HS-27A (cell line): ENCODE measurements around the gene NTM.

ENCODE experiments used
- DNase-seq: peaks from one replicate; pipeline ENCODE4 v3.0.0-alpha.2; 2012; ENCODE audit warnings: low read depth, missing footprints

The NTM gene

DNA sequence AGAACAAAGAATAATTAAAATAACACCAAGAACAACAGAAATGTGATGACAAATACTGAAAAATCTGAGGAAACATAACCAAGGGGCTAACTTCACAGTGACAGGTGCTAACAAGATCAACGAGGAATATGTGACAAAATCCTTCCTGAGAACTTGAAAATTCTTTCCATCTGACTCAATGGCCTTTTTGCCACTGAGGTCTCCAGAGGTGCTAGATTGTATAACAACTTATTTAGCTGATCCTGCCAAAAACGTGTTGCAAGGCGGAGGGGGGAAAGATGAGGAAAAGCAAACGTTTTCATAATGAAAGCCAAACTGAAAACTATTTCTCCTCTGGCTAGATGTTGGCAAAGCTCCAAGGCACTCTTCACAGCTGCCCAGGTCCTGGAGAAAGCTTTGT, 364.5 kb downstream of the NTM start:
- DNase-seq = no peak

DNA sequence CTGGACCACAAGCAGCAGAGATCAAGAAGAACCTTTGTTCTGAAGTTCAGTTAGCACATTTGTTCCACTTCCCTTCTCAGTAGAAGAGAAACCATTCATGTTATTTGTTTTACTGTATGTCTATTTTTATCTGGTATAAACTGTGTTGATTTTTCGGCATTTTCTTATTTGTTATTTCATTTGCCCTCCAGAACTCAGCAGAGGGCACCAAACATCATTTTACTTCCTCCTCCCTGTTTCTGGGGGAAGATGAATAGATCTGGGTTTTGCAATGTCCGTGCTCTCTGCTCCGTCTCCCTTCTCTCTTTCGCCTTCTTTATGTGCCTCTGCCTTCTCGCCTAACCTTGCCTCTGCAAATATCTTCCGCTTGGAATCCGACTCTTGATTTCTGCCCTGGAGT, 366.9 kb downstream of the NTM start:
- DNase-seq = no peak

DNA sequence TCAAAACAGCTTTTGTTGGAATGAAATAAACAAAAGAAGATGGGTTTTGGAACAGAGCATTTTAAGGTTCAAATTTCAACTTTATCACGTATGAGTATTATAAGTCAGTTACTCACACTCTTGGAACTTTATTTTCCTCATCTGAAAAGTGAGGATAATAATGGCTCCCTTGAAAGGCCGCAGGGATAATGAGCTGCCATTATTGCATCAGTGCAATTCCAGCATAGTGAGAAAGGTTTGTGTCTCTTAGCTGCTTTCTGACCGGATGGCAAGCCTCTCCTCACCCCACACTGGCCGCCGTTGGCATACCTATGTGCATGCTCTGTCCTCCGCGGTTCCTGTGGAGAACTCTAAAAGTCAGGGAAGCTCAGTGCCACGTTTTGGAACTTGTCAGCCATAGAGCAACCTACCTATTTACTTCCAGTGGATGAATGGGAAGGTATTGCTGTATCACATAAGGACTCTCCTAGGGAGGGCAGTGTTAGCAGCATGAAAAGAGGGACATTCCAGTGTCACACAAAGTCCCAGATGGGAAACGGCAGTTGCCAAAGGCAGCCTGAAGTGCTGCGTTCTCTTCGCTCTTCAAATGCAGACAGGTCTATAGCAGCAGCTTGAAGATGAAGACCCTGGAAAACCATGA, 368.9 kb downstream of the NTM start:
- no peak for DNase-seq

DNA sequence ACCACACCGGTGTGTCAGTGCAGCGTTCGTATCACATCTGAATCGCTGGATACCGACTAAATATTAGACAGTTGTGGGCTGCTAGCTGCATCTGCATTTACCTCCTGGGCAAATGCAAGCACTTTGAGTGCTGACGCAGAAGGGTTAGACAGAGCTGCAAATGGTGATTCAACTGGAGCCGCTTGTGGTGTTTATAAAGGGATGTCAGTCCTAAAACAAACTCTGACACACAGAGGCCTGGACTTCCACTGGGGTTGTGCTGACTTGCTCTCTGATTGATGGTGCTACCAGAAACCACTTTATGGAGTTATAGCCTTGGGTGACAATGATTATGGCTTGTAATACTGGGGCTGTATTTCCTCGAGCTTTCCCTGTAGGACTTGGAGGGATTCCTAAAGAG, 374.4 kb downstream of the NTM start:
- DNase-seq = no peak

DNA sequence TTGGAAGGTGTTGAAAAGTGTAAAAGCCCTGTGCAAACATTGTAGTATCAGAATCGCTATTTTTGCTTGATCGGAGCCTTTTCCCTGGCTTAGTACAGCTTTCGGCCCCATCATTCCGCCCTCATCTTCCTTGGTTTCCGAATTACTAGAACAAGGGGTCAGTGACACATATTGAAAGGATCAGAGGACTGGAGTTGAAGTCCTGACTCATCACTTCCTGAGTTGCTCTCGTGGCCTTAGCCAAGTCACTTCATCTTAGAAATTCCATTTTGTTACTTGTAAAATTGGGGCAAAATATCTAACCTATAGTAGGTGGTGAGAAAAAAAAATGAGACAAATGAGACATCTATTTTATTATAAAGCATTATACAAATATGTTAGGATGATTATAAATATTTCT, 375.0 kb downstream of the NTM start:
- no peak for DNase-seq

DNA sequence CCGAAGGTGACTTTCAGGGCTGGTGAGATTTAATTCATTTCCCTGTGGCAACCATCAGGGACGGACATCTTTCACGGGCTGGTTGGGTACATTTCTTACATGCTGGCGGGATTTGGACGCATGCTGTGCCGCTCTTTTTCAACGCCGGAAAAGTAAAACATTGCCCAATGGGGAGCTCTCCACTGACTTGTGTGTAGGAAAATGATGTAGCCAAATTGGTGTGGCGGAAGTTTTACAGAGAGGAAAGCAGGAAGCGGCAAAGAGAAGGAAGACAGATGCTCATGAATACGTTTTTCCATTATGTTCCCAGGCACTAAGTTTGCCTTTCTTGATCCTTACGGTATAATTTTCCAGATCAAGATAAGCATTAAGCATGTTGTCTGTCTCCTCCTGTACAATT, 375.8 kb downstream of the NTM start:
- DNase-seq = no peak

DNA sequence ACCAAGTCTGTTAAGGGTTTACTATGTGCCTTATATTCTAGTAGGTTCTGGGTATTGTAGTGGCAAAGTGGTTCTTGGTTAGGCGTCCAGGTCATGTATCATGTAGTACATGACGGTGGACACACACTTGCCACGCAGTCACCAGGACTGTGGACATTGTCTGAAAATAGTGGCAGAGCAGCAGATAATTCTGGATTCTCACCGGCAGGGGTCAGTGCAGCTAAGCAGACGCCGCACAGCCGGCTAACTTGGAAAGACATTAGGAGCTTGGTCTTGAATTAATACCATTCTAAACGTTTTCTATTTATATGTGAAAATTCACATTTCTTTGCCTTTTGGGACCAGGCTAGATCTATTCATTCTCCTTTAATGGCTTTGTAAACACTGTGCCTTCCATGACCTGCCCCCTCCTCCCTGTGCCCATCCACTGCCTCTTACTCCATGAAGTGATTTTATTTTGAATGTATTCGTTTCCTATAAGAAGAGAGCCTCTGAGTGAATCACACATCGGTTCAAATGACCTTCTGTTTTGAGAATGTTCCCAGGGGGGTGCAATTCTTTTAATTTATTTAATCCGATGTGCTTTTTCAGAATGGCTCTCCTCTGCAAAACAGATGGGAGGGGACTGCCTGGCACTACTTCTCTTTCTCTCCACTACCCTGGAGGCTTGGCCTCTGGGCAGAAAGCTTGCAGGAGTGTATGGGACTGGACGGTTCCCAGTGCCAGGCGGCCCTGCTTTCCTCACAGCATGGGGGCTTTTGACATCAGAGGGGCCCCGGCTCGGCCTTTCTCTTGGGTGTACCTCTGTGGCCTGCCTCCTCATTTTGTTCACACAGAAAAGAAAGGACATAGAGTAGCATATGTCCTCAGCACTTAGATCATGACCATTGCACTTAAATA, 378.0 kb downstream of the NTM start:
- no peak for DNase-seq

DNA sequence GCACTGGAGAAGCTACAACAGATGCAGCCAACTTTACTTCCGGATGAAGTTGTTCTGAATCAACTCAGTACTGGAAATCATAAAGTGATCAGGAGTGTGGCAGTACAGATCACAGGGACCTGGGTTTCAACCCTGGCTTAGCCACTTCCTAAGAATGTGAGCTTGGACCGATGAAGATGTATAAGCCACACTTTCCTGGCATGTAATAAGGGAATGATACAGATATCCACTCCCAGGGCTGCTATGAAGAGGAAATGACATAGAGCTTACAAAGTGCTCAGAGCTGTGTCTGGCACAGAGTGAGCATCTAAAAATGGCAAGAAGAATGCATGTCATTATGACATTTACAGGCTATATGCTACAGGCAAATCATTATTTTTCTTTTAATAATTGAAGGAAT, 378.7 kb downstream of the NTM start:
- DNase-seq = no peak

DNA sequence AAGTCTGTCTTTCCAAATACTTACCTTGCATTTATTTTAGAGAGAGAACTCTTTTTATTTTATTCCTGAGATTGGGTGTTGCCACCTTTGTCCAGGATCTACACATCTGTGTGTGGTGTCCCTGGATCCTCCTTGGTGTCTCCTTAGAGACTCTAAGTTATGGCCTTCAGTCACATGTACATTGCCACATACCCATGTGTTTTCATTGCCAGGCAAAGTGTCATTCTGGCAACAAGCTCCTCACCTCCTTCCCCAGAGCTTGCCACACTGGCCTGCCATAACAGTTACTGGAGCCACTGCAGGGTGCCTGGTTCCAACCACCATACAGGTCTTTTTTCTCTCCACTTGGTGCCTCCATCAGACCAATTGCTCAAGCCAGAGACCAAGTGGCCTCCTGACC, 379.7 kb downstream of the NTM start:
- DNase-seq = no peak

DNA sequence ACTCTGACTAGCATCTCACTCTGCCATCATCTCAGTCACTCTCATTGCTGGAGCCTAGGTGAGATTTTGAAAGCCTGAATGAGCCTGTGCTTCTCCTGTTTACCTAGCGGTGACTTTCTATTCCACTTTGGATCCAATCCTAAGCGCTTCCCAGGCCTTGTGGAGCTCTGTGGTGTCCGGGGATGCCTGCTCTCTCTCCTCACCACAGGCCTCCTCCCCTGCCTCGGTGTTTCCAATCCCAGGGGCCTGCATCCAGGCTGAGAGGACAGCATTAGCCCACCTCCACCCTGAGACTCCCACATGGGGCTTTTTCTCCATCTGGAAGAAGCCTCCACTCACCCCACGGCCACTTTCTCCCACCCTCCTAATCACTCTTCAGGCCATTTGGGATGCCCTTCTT, 380.3 kb downstream of the NTM start:
- no peak for DNase-seq

DNA sequence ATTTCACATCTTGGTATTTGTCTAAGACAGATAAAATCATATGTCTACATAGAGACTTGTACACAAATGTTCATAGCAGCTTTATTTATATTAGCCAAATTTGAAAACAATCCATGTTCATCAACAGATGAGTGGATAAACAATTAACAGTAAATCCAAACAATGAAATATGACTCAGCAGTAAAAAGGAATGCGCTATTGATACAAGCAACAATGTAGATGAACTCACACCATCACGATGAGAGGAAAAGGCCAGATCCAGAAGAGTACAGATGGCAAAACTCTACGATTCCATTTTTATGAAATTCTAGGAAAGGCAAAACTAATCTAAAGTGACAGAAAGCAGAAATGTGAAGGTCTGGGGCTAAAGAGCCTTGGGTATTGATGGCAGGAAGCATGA, 384.3 kb downstream of the NTM start:
- no peak for DNase-seq

DNA sequence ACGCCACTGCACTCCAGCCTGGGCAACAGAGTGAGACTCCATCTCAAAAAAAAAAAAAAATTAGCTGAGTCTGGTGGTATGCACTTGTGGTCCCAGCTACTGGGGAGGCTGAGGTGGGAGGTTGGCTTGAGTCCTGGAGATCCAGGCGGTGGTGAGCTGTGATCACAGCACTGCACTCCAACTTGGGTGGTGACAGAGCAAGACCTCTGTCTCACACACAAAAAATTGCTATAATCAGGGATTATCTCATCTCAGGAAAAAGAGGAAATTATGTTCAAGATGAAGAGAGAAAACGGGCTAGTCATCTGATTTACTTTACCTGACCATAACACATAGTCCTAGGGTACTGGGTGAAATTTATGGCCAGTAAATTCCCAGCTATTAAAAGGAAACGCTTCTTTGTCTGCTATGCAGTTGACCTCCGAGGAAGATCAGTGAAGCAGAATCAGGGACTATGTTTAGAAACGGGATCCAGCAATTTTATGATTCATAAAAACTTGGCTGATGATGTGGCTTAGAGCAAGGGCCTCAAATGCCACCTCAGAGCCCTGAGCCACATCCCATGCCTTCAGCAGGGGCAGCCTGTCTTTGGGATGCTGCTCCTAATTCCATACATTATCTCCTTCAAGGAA, 386.2 kb downstream of the NTM start:
- DNase-seq = no peak

DNA sequence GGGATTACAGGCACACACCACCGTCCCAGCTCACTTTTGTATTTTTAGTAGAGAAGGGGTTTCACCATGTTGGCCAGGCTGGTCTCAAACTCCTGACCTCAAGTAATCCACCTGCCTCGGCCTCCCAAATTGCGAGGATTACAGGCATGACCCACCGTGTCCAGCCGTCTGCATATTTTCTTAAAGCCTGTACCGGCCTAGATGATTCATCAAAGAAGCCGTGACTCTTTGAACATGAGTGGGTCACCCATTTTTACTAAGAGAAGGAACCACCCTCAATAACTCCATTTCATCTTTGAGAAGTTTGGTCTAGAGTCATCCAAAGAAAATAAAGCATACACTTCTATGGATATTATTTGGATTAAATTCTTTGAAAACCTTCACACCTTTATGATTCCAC, 388.3 kb downstream of the NTM start:
- DNase-seq = no peak

DNA sequence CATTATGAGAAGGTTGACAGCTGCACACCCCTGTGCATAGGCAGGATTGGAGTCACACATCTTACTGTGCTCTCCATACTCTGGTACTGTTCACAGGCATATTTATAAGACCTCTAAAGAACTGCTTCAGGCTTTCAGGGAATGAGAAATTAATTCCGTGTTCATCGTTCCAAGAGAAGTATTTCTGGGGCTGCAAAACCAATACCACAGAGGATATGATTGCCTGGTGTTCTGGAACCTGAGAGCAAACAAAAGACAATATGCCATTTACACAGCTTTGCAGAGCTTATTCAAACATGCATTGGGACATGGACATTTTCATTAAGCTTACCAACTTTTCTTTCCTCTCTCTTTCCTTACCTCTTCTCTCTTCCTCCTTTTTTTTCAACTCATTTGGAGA, 388.7 kb downstream of the NTM start:
- DNase-seq = no peak

DNA sequence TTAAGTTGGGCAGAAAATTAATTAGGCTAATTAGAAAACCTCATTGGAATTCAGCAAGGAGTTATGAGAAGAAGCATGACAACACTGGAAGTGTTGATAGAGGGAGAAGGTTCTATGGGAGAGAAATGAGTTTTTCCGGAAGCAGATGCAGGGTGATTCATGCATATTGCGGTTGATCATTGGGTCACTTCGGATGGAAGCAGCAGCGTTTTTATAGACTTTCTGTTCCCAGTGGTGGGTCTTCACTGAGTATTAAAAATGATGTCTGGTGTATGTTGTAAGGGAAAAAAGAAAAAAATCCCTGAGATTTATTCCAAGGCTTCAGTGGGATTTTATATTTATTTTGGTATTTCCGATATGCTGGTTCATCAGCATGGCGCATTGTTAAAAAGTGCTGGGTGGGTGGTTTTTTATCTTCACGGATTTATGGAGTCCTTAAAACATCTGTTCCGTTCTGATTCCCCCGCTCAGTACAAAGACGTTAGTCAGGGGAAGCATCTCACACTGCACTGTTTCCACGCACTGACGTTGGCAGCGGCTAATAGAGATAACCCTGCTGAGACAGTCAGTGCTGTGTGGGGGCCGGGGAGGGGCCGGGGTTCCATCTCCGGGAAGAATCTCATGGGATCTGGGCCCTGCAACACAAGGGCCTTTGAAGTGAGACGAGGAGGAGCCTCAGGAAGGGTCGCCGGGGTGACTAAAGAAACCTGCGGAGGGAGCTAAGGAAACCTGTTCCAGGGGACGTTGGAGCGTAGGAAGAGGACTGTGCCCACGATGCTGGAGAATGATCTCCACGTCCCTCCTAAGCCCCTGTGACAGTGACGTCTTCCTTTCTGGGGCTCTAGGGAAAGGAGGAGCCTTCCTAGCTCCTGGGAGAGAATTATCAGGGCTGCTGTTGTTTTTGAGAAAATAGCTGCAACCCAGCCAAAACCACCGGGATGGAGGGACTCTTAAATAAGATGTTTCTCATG, 390.0 kb downstream of the NTM start:
- no peak for DNase-seq

DNA sequence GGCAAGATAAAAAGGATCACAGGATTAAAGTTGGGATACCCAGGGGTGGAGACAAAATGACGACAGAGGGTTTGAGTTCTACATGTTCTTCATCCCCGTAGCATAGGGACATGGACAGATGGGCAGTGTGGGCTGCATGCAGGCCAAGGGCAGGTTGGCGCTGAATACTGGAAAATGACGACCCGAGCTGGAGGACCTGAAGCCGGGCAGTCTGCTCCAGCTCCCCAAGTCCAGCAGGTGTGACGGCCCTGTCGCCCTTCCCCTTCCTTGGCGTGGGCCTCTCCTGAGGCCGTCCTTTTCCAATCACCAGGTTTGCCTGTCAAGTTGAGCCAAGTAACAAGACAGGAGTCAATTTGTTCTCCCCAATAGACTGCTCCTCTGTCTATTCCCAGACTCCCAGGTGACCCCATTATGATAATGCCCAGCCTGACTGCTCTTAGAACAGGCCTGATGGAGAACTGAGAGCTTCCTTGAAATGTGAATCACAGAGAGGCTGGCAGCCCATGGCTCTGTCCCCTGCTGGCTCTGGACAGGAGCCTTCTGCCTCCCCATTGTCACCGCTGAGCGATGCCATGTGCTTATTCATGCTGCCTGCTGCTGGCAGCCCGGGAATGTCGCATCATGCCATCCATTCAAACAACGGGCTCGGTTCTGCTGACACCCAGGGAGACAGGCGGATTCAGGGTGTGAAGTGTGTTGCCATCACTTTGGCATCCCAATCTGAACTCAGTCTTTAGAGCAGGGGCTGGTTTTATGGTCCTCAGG, 392.1 kb downstream of the NTM start:
- no peak for DNase-seq

DNA sequence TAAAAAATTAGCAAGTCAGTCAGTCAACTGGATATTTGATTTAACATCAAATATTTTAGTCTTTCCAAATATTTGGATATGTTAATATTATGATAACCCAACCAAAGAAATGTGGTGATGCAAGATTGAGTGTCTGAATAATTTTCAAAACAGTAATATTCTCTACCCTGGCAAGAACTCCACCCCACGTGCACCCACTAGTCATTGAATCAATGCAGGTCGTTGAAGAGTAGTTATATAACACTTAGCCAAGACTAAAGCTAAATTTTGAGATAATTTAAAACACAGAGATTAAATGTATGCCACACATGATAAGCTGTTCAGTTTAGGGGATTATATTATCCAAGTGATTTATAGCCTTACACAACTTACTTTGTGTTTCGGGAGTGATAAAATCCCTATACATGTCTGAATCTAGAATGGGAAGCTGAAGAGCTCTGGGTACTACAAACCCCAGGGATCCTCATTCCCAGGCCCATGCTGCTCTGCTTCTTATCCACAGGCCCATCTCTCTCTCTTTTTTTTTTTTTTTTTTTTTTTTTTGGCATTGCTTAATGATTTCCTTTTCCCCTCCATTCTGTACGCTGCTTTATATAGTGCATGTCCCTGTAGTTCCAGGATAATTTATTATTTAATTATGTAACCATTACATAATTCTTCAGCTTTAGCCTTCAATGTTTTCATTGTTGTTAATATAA, 392.9 kb downstream of the NTM start:
- DNase-seq = no peak

DNA sequence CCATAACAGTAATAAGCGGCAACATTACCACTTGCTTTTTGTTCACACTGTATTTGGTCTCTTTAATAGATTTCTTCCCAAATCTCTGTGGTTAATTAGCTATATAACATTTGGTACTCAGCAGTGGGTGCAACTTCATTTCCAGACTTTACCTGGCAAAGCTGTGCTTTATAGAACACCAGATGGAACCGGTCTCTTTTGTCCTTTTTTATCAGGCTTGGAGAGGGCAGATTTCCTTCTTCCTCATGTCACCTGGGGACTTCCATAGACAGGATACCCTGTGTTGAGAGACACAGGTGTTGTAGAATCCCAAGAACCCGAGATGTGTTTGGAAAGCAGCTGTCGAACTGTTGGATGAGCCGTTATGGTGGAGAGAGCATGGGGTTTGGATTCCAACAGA, 393.7 kb downstream of the NTM start:
- no peak for DNase-seq

DNA sequence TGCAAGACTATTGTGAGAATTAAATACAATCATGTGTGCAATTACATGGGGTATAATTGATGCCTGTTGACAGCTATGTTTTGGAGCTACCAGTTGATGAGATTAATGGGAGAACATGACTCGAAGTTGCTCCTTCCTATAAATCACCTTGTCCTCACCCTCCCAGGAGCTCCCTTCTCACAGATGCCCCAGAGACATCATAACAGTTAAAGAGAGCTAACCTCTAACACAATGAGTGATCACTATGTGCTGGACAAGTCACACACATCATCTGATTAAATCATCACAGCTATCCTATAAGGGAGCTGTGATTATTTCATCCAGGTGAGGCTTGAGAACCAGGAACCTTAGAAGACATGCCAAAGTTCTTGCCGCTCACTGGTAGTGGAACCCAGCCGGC, 394.2 kb downstream of the NTM start:
- DNase-seq = no peak

DNA sequence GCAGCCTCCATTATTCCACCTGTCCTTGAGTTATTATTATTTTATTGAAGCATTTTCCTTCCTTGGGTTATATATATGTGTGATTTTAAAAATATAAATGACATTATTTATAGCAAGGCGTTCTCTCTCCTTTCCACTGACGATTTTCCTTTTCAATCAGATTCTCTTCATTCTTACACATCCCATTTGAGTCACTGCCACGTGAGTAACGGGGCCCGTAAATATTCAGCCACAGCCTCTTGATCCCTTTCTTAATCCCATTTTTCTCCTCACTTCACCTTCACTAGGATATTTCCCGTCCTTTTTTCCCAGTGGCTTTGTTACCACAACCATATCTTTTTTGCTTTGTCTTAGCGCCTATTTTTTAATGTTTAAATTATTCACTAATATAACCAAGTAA, 396.2 kb downstream of the NTM start:
- DNase-seq = no peak

DNA sequence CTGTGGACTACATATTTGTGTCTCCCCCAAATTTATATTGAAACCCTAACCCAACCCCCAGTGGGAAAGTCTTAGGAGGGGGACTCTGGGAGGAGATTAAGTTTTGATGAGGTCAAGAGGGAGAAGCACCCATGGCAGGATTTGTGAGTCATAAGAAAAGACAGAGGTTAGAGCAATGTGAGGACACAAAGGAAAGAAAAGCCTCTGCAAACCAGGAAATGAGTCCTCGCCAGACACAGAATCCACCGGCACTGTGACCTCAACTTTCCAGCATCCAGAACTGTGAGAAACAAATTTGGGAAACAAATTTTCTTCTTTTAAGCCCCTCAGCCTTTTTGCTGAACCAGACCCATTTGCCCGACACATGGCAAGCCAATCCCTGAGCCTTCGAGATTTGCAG, 397.0 kb downstream of the NTM start:
- no peak for DNase-seq
